SK-N-MC (cell line): ENCODE results near the gene HGS.

Experiments used
- EZH2 ChIP-seq: fragments of 200-600 bp; sonication (generic); IDR thresholded peaks from one replicate; pipeline ENCODE4 v1.6.1; 2017; ENCODE audit warnings: antibody characterized with exemption
- POLR2AphosphoS5 ChIP-seq: IDR thresholded peaks from 2 replicates; pipeline ENCODE4 v1.6.1; 2012; ENCODE audit warnings: mild to moderate bottlenecking, low read depth, low read length, borderline replicate concordance

DNA sequence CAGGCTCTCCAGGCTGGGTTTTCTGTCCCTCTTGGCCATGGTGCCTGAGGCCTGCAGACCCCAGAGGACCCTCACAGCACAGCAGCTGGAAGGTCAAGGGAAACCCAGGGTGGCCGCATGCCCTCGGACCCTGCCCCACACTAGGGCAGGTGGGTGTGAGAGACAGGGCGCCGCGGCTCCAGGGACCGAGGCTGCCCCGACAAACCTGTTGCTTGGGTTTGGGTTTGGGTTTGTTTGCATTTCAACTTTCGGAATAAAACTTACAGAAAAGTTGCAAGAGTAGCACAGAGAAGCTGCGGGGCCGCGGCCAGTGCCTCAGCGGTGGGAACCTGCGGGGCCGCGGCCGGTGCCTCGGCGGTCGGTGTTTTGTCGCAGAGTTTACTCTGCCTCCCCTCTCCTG, 7.8 kb downstream of the HGS start:
- TF ChIP-seq EZH2: no peak
- no peak for TF ChIP-seq POLR2AphosphoS5
